ENCODE measurements around the gene NWD2. TPM values are rescaled to one million over a fixed set of nuclear protein-coding genes. Genes with fewer than 3 reads are reported as not detected.

The NWD2 gene
- total and polyA plus RNA-seq, 10 of the 15 experiments (the other 5 are each of a cell fraction or from before 2014, with no cell fraction given): not detected

GRCh38 chr4:37367901-37368300 is 123.4 kb downstream of the NWD2 start (continued):
- TF ChIP-seq NFYA (IDR thresholded peaks at IDR 0.05; ENCODE audit: borderline replicate concordance, low read depth, low read length) (no peak), USF1 (IDR thresholded peaks at IDR 0.05; ENCODE audit: borderline replicate concordance, extremely low read length, insufficient read depth, low read depth, low read length) (no peak), POU2F2 (IDR thresholded peaks at IDR 0.05; ENCODE audit: borderline replicate concordance, low read depth, low read length) (no peak)

GRCh38 chr4:37370052-37370451 is 125.5 kb downstream of the NWD2 start:
- ChIA-PET RAD21 (ENCODE audit: unreplicated experiment) (no interaction called here), SMC1A (ENCODE audit: uncharacterized antibody, unreplicated experiment) (interaction anchor here (1.6 kb wide), 1 partner anchor 11 kb away, joined by 4 read pairs; no protein-coding TSS in a partner anchor), POLR2A (no interaction called here), CTCF (no interaction called here)
- ATAC-seq (no peak), FAIRE-seq (no peak), DNase-seq (ENCODE audit: low read depth, low spot score) (no peak)
- Histone ChIP-seq H3K9me3 (replicated peaks; ENCODE audit: control insufficient read depth, insufficient read depth, low read length) (no peaks in the 10 kb centered on the region), H4K20me1 (ENCODE audit: control insufficient read depth, insufficient read depth) (no peaks in the 10 kb centered on the region), H3K36me3 (ENCODE audit: control insufficient read depth in 2 of 2, insufficient read depth in 2 of 2, low read length in 1 of 2) (no peaks in the 10 kb centered on the region), H3K4me3 (no peak overlapping the region), H3K4me1 (ENCODE audit: control insufficient read depth, insufficient read depth, low read length) (no peaks in the 10 kb centered on the region), H3K79me2 (ENCODE audit: control insufficient read depth, insufficient read depth, low read length) (no peaks in the 10 kb centered on the region), H3K27ac (ENCODE audit: control insufficient read depth, insufficient read depth) (no peak overlapping the region), H3K9ac (ENCODE audit: control insufficient read depth, insufficient read depth, low read length) (no peak overlapping the region), H3K4me2 (ENCODE audit: control insufficient read depth, insufficient read depth) (no peak overlapping the region), H3K27me3 (replicated peaks in 1 of 2; ENCODE audit: control insufficient read depth in 2 of 2, insufficient read depth in 2 of 2, low read length in 1 of 2) (peaks cover 0 to 8% of the 10 kb centered on the region in 2 experiments; a peak in 2 of 4 replicates), H2AFZ (ENCODE audit: control insufficient read depth, low read depth, low read length) (no peak overlapping the region)
- intact Hi-C loops (cut with micrococcal nuclease; ENCODE audit: unreplicated experiment): no loop called here
- 68% methylated on average over 2 of the region's 2 CpGs for WGBS (ENCODE audit: insufficient coverage, insufficient replicate concordance, low lambda C conversion rate, missing lambda C conversion rate)
- TF ChIP-seq ZNF24 (IDR thresholded peaks at IDR 0.05) (no peak), CBFB (IDR thresholded peaks at IDR 0.05; ENCODE audit: low read depth) (no peak), TAF1 (IDR thresholded peaks at IDR 0.05; ENCODE audit: borderline replicate concordance, low read depth, low read length) (no peak), IRF3 (IDR thresholded peaks at IDR 0.05) (no peak), ZNF622 (IDR thresholded peaks at IDR 0.05) (no peak), CHD1 (IDR thresholded peaks at IDR 0.05; ENCODE audit: low read depth, low read length) (no peak), ETV6 (conservative IDR thresholded peaks at IDR 0.05 in 1 of 2, IDR thresholded peaks at IDR 0.05 in 1 of 2; ENCODE audit: borderline replicate concordance in 1 of 2, low read depth in 1 of 2) (no peak), NBN (IDR thresholded peaks at IDR 0.05) (no peak)
- in situ Hi-C loops (cut with MboI): no loop called here
- no TSS peak for BruUV-seq (replicated peaks)
